ENCODE data around the gene OR1M1. TPM values are rescaled to one million over a fixed set of nuclear protein-coding genes. Genes with fewer than 3 reads are reported as not detected.

The OR1M1 gene
- polyA plus RNA-seq, 2 of the 4 experiments (the other 2 are of a cell fraction), result not detected

- TF ChIP-seq RNF2 (IDR thresholded peaks at IDR 0.05; ENCODE audit: borderline replicate concordance, low read depth) (no peak), FOSB (CRISPR knock-in tag; IDR thresholded peaks at IDR 0.05) (no peak), ESRRA (IDR thresholded peaks at IDR 0.05; ENCODE audit: borderline replicate concordance, low read length) (no peak), CBX8 (IDR thresholded peaks at IDR 0.05) (no peak), CHD4 (IDR thresholded peaks at IDR 0.05; ENCODE audit: borderline replicate concordance) (no peak), BCL3 (IDR thresholded peaks at IDR 0.05) (no peak)
Measured at GRCh38 chr19:9060564-9061340, 26.1 kb upstream of the OR1M1 start (continued).

- Histone ChIP-seq H3K4me2 (no peak overlapping the region), H3K9me3 (no peaks in the 10 kb centered on the region), H3K4me3 (no peak overlapping the region), H3K4me1 (peaks cover 4% of the 10 kb centered on the region; the same call in 1 of the 3 replicates), H3K27ac (peak overlapping the region in 1 of 2 experiments; percentile 92; a peak in 2 of 6 replicates)
- TF ChIP-seq HDAC2 (IDR thresholded peaks at IDR 0.05), result no peak
- no peak for TF ChIP-seq BCL3 (IDR thresholded peaks at IDR 0.05)
- no peak for TF ChIP-seq CBX2 (IDR thresholded peaks at IDR 0.05; ENCODE audit: borderline replicate concordance, low read depth)
- ChIA-PET CTCF (interaction anchor here (0.6 kb wide), 2 partner anchors 14 to 516 kb away, joined by 3 read pairs; no protein-coding TSS in a partner anchor), POLR2A (no interaction called here)
- FAIRE-seq (no peak), ATAC-seq (no peak), DNase-seq (ENCODE audit: low read depth in 1 of 2, low spot score in 1 of 2) (no peak)
- 80% methylated on average over 8 of the region's 8 CpGs for WGBS (ENCODE audit: missing lambda C conversion rate)
Measured at GRCh38 chr19:9061879-9062278, 25.0 kb upstream of the OR1M1 start.

- Histone ChIP-seq H3K4me3 (no peak overlapping the region), H3K4me1 (peaks cover 10% of the 10 kb centered on the region), H3K9me3 (no peaks in the 10 kb centered on the region), H3K27ac (peak overlapping the region in 1 of 2 experiments; percentile 55; a peak in 1 of 6 replicates), H3K4me2 (no peak overlapping the region)
- TF ChIP-seq MAFK (IDR thresholded peaks at IDR 0.05; ENCODE audit: partially characterized antibody), result peak; percentile 53
- TF ChIP-seq TP53 (CRISPR knock-in tag; IDR thresholded peaks at IDR 0.05), result no peak
- WGBS (ENCODE audit: missing lambda C conversion rate), result 79% methylated on average over 10 of the region's 12 CpGs
- ChIA-PET CTCF (interaction anchor here (0.6 to 0.9 kb wide), 2 partner anchors 10 to 272 kb away, joined by 3 to 4 read pairs; no protein-coding TSS in a partner anchor), POLR2A (no interaction called here)
- FAIRE-seq (no peak), DNase-seq (ENCODE audit: low read depth in 1 of 2, low spot score in 1 of 2) (no peak), ATAC-seq (no peak; a peak in 1 of 6 replicates)
Measured at GRCh38 chr19:9065457-9066014, 21.3 kb upstream of the OR1M1 start.

GRCh38 chr19:9070066-9070465 is 16.8 kb upstream of the OR1M1 start:
- ChIA-PET POLR2A (no interaction called here), CTCF (interaction anchor here (0.6 kb wide), 1 partner anchor 464 kb away, joined by 5 read pairs; no protein-coding TSS in a partner anchor)
- TF ChIP-seq HEYL (CRISPR knock-in tag; IDR thresholded peaks at IDR 0.05) (no peak), E2F6 (IDR thresholded peaks at IDR 0.05; ENCODE audit: borderline replicate concordance, low read depth) (no peak), NFE2L2 (conservative IDR thresholded peaks at IDR 0.05; ENCODE audit: low read length) (no peak), HDAC2 (IDR thresholded peaks at IDR 0.05) (no peak), EP300 (IDR thresholded peaks at IDR 0.05) (no peak), POLR2A (IDR thresholded peaks at IDR 0.05; ENCODE audit: low read length) (no peak), CTCF (IDR thresholded peaks at IDR 0.05) (no peak), ZNF302 (CRISPR knock-in tag; IDR thresholded peaks at IDR 0.05) (no peak)
- no peak for FAIRE-seq
- Histone ChIP-seq H3K4me3 (no peak overlapping the region), H3K4me1 (peaks cover 24% of the 10 kb centered on the region), H3K9me3 (no peaks in the 10 kb centered on the region), H3K4me2 (peak overlapping the region; percentile 62), H3K27ac (peak overlapping the region; percentile 59 to 79; a peak in 5 of 6 replicates)
- 25% methylated on average over 5 of the region's 5 CpGs for WGBS (ENCODE audit: missing lambda C conversion rate)
- ATAC-seq, result peak in 1 of 2 experiments; percentile 70; a peak in 3 of 6 replicates
- DNase-seq (ENCODE audit: low read depth in 1 of 2, low spot score in 1 of 2), result peak in 1 of 2 experiments; percentile 55

Measured in A549 (cell line).